COR-L47 (cell line): Measurements from ENCODE around the gene DLL4.

Source experiments
- DNase-seq: peaks from one replicate; lab custom pipeline; 2025; lab: John Stamatoyannopoulos, UW

Gene DLL4

DNA sequence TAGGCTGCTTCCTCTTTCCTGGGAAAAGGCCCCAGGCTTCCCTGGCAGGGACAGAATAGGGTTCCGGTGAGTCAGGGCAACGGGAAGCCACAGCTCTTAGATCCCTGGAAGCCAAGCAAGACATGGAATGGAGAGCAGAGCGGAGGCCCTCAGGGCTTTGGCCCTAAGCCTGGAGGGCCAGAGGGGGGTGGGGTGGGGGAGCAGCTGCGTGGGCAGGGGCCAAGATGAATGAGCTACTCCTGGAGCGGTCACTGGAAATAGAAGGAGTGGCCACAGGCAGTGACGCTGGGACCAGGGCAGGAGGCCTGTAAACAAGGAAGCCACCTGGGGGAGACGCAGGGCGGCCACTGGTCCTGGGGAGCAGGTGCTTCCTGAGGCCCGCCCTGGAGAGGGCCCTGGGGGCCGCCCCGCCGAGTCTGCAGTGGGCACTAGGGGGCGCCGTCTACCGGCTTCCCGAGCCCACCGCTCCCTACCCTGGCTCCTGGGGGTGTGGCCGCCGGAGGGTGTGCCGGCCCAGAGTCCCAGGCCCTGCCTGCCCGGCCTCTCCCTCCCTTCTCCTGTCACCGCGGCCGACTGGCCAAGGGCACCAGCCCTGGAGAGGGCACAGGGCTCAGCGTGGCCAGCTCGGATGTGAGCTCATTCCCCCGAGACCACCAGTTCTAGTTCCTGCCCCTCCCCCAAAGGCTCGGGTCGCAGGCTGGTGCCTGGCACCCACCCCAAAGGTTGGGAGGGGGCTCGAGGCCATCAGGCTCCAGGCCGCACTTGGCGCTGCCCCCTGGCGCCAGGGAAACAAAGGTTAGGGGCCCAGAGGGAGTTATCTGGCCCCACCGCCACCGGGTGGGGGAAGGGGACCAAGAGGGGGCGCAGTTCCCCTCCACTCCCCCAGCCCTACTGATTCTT lies 22.8 kb upstream of the DLL4 start:
- peak; percentile 90 for DNase-seq

DNA sequence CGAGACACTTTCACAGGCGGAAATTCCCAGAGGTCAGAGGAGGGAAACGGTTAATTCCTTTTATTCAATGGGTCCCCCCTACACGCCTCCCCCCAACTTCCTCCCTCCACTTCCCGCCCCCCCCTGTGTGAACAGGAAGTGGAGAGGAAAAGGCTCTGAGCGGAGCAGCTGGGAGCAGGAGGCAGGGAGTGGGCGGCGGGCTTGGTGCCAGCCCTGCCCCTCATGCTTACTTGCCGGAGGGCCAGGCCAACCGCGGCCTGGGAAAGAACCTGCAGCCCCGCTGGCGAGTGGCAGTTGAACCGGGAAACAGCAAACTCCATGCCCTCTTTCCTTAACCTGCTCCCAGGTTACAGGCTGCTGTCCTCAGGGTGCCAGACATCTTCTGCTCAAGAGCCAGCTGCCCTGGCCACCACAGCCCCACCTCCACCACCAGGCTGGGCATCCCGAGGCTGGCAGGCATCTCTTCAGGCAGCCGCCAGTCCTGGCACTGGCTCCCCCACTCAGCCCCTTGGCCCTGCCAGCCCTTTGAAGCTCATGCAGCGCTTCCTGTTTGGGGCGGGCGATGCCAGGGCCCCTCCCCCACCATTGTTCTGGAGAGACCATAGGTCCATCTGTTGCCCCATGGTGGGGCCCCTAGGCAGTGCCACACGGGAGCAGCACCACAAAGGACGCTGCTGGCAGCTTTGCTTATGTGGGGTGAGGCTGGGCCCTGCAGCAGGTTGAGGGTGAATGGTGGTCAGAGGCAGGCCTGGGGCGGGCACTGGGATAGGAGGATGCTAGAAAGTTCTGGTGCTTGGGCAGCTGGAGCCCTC lies 21.9 kb upstream of the DLL4 start:
- peak; percentile 89 for DNase-seq

DNA sequence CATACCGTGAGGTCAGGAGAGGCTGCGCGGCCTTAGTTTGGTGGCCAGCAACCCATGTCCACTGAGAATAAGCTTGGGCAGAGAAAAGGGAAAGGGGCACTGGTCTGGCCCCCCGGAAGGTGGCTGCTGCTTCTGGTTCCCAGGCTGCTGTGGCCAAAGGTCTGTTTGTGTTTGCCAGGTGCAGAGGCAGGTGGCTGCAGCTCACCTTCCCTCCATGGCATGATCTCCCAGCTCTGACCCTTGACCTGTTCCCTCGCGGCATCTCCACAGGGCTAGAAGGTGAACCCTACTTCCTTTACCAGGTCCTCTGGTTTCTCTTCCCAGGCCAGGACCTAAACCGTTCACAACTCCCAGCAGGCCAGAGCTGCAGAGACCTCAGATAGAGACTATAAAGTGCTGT lies 21.0 kb upstream of the DLL4 start:
- no peak for DNase-seq

GRCh38 chr15:40909662-40910630 lies 19.2 kb upstream of the DLL4 start:
- DNase-seq = no peak

DNA sequence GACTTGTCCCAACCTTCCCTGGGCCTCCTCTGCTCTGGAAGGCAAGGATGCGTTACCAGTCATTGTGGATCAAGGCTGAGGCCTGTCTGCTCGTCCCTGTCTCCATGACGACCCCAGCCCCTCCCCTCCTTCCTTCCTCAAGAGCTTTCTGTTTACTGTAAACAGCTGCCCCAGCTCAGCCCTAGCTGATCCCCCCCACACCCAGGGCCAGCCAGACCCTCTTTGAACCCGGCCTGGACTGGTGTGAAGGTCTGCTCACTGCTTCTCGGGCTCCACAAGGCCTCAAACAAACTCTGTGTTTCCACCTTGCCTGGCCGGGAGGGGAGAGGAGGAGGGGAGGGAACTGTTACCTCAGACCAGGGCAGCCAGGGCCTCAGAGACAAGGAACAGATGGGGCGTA lies 18.0 kb upstream of the DLL4 start:
- DNase-seq = peak; percentile 77

- DNase-seq = no peak
Observed at GRCh38 chr15:40911693-40912092, 17.4 kb upstream of the DLL4 start.

GRCh38 chr15:40912478-40912877 lies 16.7 kb upstream of the DLL4 start:
- DNase-seq = no peak

DNA sequence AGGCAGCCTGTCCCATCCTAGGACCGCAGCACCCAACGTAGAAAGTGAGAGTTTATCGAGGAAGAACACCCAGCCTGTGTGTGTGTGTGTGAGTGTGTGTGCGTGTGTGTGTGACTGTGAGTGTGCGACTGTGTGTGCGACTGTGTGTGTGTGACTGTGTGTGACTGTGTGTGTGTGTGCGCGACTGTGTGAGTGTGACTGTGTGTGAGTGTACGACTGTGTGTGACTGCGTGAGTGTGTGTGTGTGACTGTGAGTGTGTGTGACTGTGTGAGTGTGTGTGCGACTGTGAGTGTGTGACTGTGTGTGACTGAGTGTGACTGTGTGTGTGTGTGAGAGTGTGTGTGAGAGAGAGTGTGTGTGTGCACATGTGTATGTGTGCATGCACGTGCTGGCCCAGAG lies 15.1 kb upstream of the DLL4 start:
- DNase-seq = no peak

GRCh38 chr15:40914486-40914885 lies 14.7 kb upstream of the DLL4 start:
- no peak for DNase-seq

DNA sequence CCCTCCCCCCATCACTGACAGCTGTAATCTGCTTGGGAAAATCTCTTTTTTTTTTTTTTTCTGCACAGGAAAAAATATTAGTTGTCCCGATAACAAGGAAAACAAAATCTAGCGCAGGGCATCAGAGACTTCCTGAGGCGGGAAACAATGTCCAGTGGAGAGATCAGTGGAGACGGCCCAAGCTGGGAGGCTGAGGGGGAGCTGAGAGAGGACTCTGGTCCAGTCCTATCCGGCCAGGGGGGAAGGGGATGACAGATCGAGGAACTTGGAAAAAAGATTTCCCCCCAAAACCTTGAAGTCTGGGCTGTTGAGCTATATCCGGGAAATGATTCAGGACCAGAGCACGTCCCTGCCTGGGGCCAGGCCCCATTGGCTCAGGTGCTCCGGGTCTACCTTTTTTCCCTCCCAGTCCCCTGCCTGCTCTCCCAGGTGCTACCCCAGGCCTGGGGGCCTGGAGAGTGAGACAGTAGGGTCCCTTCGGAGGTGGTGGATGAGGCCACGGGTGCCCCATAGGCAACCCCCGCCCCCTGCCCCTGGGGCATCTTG lies 14.0 kb upstream of the DLL4 start:
- no peak for DNase-seq

- DNase-seq = no peak
Observed at GRCh38 chr15:40915679-40916078, 13.5 kb upstream of the DLL4 start.

GRCh38 chr15:40917585-40917984 lies 11.6 kb upstream of the DLL4 start:
- no peak for DNase-seq

GRCh38 chr15:40918146-40918798 lies 10.9 kb upstream of the DLL4 start:
- DNase-seq = peak; percentile 57

DNA sequence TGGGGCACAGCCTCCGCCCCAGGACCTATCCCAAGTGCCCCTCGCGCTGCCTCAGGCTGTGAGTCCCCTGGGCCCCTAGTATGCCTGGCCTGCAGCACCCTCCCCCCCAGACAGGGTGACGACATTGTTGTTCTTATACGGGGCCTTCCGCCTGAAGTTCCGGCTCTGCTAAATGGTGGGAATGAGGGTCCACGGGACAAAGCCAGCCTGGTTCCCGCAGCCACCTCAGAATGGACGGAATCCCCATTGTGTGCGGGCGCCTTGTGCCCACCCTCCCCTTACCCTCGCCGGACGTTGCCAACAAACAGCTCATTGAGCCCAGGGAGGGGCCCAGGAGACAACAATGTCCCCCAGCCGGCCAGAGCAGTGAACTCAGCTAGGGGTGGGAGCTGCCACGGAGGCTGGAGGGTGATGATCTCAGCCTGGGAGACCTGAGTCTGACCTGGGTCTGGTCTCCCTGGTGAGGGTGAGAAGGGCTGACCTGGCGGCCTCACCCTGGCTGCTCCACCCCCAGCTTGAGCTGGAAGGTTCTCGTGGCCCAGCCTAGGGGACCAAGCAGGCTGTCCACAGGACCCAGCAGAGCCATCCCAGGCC lies 10.2 kb upstream of the DLL4 start:
- no peak for DNase-seq

GRCh38 chr15:40921949-40922607 lies 7.1 kb upstream of the DLL4 start:
- no peak for DNase-seq

GRCh38 chr15:40922608-40923005 lies 6.5 kb upstream of the DLL4 start:
- no peak for DNase-seq

DNA sequence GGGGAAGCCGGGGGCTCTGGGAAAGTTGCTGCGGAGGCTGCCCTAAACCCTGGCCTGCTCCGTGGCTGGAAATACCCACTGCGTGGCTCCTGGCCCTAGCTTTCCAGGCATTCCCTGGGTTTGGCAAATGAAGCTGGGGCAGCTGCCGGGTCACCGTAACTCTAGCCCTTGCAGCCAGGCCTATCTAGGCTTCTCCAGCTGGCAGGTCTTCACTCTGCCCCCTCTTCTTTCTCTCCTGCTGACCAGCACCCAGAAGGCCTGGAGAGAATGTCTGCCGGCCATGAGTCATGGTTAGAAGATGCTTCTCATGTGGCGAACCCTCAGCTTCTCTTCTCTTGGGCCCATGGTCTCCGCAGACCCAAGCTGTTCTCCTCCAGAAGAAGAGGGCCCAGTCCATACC lies 5.6 kb upstream of the DLL4 start:
- DNase-seq = no peak

- DNase-seq = peak; percentile 64
Observed at GRCh38 chr15:40925495-40925862, 3.7 kb upstream of the DLL4 start.

GRCh38 chr15:40925863-40926658 lies 3.1 kb upstream of the DLL4 start:
- peak; percentile 64 for DNase-seq
